Measurements from ENCODE around the gene TNS1. TPM values are rescaled to one million over a fixed set of nuclear protein-coding genes. Genes with fewer than 3 reads are reported as not detected.

Gene TNS1
- total RNA-seq, 4 donors from 2014 or later = 169 to 316 (median 229) TPM

DNA sequence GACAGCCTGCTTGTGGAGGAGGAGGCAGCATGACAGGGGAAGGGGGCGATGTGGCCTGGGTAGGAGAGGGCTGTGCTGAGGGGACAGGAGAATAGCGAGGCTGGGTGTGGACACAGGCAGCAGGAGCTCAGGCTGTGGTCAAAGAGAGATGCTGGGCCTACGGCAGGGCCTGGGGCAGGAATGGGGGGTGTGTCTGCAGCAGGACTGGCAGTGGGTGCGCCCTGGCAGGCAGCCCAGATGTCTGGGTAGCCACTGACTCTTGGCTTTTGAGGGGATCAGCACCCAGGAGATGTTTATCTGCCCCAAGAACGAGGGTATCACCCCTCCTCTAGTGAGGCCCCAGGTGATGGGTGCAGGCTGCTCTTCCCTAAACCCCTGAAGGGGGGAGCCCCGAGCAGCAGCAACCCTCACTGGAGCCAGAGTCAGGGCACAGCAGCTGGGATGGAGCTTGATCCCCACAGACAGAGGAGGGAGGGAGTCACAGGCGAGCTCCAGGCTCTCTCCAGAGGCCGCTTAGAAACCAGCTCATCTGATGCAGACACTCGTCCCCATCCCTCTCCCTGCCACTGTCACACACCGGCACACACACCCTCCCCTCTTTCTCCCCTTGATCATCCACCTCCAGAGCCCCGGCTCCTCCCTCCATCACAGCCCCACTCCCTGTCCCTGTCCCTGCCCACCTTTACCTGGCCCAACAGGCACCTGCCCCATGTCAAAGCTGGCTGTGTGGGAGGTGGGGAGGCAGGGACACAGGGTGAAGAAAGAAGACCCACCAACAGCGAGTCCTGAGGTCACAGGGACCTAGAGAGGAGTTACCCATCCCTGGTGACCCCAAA lies 29.8 kb upstream of the TNS1 start:
- intact Hi-C loops (cut with DNase I) = loop anchor here (5.0 kb wide), 1 partner anchor 40 kb away; no protein-coding TSS in a partner anchor
- Histone ChIP-seq H3K27ac (no peak overlapping the region), H3K27me3 (no peaks in the 10 kb centered on the region), H3K4me3 (replicated peaks in 1 of 3) (no peak overlapping the region), H3K9me3 (no peaks in the 10 kb centered on the region), H3K4me1 (peaks cover 22 to 39% of the 10 kb centered on the region in 2 donors), H3K36me3 (no peaks in the 10 kb centered on the region)
- no peak for DNase-seq
- TF ChIP-seq POLR2A (IDR thresholded peaks at IDR 0.05) = no peak
- TF ChIP-seq, protein P1, sequence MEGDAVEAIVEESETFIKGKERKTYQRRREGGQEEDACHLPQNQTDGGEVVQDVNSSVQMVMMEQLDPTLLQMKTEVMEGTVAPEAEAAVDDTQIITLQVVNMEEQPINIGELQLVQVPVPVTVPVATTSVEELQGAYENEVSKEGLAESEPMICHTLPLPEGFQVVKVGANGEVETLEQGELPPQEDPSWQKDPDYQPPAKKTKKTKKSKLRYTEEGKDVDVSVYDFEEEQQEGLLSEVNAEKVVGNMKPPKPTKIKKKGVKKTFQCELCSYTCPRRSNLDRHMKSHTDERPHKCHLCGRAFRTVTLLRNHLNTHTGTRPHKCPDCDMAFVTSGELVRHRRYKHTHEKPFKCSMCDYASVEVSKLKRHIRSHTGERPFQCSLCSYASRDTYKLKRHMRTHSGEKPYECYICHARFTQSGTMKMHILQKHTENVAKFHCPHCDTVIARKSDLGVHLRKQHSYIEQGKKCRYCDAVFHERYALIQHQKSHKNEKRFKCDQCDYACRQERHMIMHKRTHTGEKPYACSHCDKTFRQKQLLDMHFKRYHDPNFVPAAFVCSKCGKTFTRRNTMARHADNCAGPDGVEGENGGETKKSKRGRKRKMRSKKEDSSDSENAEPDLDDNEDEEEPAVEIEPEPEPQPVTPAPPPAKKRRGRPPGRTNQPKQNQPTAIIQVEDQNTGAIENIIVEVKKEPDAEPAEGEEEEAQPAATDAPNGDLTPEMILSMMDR (IDR thresholded peaks at IDR 0.05) = no peak
- 81 to 83% methylated on average over 12 of the region's 12 CpGs for WGBS, 2 donors

DNA sequence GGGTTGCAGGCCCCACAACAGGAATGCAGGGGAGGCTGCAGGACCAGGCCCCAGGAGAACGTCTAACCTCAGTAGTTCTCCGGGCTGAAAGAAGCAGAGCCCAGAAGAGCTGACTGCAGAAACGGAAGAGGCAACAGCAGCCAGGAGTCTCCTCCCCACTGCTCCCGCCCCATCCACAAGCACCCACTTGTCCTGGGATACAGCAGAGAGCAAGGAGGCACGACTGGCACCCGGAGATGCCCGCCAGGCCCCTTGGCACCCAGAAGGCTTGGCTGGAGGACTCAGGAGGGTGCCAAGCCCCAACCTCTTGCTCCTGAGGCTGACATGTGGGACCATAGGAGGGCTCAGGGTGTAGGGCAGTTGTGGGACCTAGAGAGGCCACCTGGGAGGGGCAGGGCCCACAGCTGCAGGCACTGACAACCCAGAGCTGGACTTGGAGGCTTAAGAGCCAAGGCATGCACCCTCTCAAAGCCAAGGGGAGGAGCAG lies 29.0 kb upstream of the TNS1 start:
- H3K27ac ChIP-seq = no peak overlapping the region
- peak; percentile 61 to 67 for DNase-seq
- TF ChIP-seq POLR2A (IDR thresholded peaks at IDR 0.05) = no peak
- TF ChIP-seq, protein P1 (IDR thresholded peaks at IDR 0.05) = no peak
- H3K9me3 ChIP-seq = no peaks in the 10 kb centered on the region
- no peak overlapping the region for H3K4me3 ChIP-seq (replicated peaks in 1 of 3)
- intact Hi-C loops (cut with DNase I) = loop anchor here (5.0 kb wide), 1 partner anchor 40 kb away; no protein-coding TSS in a partner anchor
- no peaks in the 10 kb centered on the region for H3K27me3 ChIP-seq
- WGBS, 2 donors = 36 to 44% methylated on average over 7 of the region's 7 CpGs
- peaks cover 25 to 45% of the 10 kb centered on the region in 2 donors for H3K4me1 ChIP-seq
- no peaks in the 10 kb centered on the region for H3K36me3 ChIP-seq

DNA sequence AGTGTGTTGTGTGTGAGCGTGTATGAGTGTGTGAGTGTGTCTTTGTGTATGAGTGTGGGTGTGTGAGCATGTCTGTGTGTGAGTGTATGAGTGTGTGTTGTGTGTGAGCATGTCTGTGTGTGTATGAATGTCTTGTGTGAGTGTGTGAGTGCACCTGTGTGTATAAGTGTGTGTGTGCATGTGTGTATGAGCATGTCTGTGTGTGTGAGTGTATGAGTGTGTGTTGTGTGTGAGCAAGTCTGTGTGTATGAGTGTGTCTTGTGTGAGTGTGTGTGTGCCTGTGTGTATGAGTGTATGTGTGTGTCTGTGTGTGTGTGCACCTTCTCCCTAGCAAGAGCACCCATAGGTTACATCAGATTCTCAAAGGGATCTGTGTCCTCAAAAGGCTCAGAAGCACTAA lies 28.5 kb upstream of the TNS1 start:
- Histone ChIP-seq H3K9me3 (no peaks in the 10 kb centered on the region), H3K4me3 (replicated peaks in 1 of 3) (no peak overlapping the region), H3K4me1 (peaks cover 29 to 51% of the 10 kb centered on the region in 2 donors), H3K27ac (no peak overlapping the region), H3K36me3 (no peaks in the 10 kb centered on the region), H3K27me3 (no peaks in the 10 kb centered on the region)
- WGBS, 2 donors = 89 to 97% methylated on average over 1 of the region's 1 CpG
- intact Hi-C loops (cut with DNase I) = loop anchor here (5.0 kb wide), 1 partner anchor 39 kb away; no protein-coding TSS in a partner anchor
- TF ChIP-seq POLR2A (IDR thresholded peaks at IDR 0.05) = no peak
- TF ChIP-seq, protein P1 (IDR thresholded peaks at IDR 0.05) = no peak
- DNase-seq = no peak

- intact Hi-C loops (cut with DNase I) = loop anchor here (5.0 kb wide), 1 partner anchor 38 kb away; no protein-coding TSS in a partner anchor
- WGBS, 2 donors = 93 to 96% methylated on average over 7 of the region's 7 CpGs
- Histone ChIP-seq H3K27me3 (no peaks in the 10 kb centered on the region), H3K36me3 (no peaks in the 10 kb centered on the region), H3K27ac (no peak overlapping the region), H3K4me3 (replicated peaks in 1 of 3) (no peak overlapping the region), H3K9me3 (no peaks in the 10 kb centered on the region), H3K4me1 (peaks cover 31 to 56% of the 10 kb centered on the region in 2 donors)
- DNase-seq = no peak
- TF ChIP-seq POLR2A (IDR thresholded peaks at IDR 0.05) = no peak
- TF ChIP-seq, protein P1 (IDR thresholded peaks at IDR 0.05) = no peak
These were observed 27.8 kb upstream of the TNS1 start for GRCh38 chr2:218030409-218031195.

Measured in thyroid gland (tissue), 4 donors.